Measurements from ENCODE around the gene RIC8A. TPM values are rescaled to one million over a fixed set of nuclear protein-coding genes. Genes with fewer than 3 reads are reported as not detected.
A peak's percentile ranks its signal among the peaks of the same experiment; 100 is the strongest.

RIC8A gene
- total RNA-seq, 1 donor from 2014 or later = 157 TPM

DNA sequence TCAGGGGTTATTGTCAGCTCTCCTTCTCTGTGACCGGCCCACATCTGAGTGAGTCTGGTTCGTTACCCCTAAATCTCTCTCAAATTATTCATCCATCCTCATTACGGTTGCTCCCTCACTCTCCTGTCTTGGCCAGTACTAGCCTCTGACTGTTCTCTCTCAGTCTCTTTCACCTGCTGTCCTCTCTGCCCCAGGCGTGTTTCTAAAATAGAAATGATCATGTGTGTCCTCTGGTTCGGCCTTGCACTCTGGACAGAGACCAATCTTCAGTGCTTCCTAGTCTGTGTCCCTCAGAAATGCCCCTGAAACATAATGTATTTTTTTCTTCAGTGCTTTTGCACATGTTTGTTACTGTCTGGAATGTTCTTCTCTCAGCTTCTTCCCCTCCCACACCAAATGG is 34.1 kb downstream of the RIC8A start:
- Mint-ChIP-seq H3K27me3 (ENCODE audit: low read depth, unreplicated experiment) (no peaks in the 10 kb centered on the region), H3K36me3 (ENCODE audit: low read depth, unreplicated experiment) (peaks cover 13% of the 10 kb centered on the region), H3K9me3 (ENCODE audit: unreplicated experiment) (no peaks in the 10 kb centered on the region), H3K4me1 (ENCODE audit: low read depth, unreplicated experiment) (peaks cover 11% of the 10 kb centered on the region), H3K27ac (ENCODE audit: unreplicated experiment) (no peak overlapping the region), H3K4me3 (ENCODE audit: unreplicated experiment) (no peak overlapping the region)
- Histone ChIP-seq H3K4me2 (ENCODE audit: low read length) (no peak overlapping the region), H3K4me1 (ENCODE audit: insufficient read depth, low read length) (no peaks in the 10 kb centered on the region), H3K36me3 (ENCODE audit: insufficient read depth, low read length) (peaks cover 34% of the 10 kb centered on the region), H3K4me3 (ENCODE audit: insufficient read depth, low read depth, low read length) (no peak overlapping the region), H3K9ac (ENCODE audit: low read length) (no peak overlapping the region), H3K9me3 (ENCODE audit: insufficient read depth, low read depth, low read length) (no peaks in the 10 kb centered on the region), H2AFZ (ENCODE audit: low read depth, low read length) (no peak overlapping the region), H4K20me1 (ENCODE audit: insufficient read depth, low read length) (peaks cover 64% of the 10 kb centered on the region), H3K79me2 (ENCODE audit: insufficient read depth, low read length) (peaks cover 65% of the 10 kb centered on the region), H3K27me3 (ENCODE audit: insufficient read depth, low read length) (no peaks in the 10 kb centered on the region), H3K27ac (ENCODE audit: low read depth, low read length) (no peak overlapping the region)
- TF ChIP-seq, protein P1, sequence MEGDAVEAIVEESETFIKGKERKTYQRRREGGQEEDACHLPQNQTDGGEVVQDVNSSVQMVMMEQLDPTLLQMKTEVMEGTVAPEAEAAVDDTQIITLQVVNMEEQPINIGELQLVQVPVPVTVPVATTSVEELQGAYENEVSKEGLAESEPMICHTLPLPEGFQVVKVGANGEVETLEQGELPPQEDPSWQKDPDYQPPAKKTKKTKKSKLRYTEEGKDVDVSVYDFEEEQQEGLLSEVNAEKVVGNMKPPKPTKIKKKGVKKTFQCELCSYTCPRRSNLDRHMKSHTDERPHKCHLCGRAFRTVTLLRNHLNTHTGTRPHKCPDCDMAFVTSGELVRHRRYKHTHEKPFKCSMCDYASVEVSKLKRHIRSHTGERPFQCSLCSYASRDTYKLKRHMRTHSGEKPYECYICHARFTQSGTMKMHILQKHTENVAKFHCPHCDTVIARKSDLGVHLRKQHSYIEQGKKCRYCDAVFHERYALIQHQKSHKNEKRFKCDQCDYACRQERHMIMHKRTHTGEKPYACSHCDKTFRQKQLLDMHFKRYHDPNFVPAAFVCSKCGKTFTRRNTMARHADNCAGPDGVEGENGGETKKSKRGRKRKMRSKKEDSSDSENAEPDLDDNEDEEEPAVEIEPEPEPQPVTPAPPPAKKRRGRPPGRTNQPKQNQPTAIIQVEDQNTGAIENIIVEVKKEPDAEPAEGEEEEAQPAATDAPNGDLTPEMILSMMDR (IDR thresholded peaks at IDR 0.05; ENCODE audit: insufficient read depth, low read depth, low read length) = no peak
- TF ChIP-seq EZH2 (IDR thresholded peaks at IDR 0.05; ENCODE audit: insufficient read depth, low read length) = no peak
- FAIRE-seq (no peak), DNase-seq (ENCODE audit: low read depth) (no peak)

DNA sequence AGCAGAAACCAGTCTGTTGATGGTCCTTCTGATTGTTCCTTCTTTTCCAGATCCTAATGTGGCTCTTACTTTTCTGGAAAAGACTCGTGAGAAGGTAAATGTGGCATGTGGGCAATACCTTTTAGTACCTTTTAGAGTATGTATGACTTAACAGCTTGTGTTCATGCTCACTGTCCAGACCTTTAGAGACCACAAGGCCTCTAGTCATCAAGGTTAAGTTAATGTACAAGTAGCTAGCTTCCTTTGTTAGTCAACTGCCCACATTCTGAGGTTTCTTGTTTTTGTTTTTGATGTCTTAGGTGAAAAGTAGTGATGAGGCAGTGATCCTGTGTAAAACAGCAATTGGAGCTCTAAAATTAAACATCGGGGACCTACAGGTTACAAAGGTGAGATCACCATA is 36.9 kb downstream of the RIC8A start:
- TF ChIP-seq, protein P1 (IDR thresholded peaks at IDR 0.05; ENCODE audit: insufficient read depth, low read depth, low read length) = no peak
- no peak for TF ChIP-seq EZH2 (IDR thresholded peaks at IDR 0.05; ENCODE audit: insufficient read depth, low read length)
- no peaks in the 10 kb centered on the region for H3K4me1 Mint-ChIP-seq (ENCODE audit: low read depth, unreplicated experiment)
- no peaks in the 10 kb centered on the region for H3K27me3 ChIP-seq (ENCODE audit: insufficient read depth, low read length)
- no peak overlapping the region for H3K4me3 Mint-ChIP-seq (ENCODE audit: unreplicated experiment)
- no peaks in the 10 kb centered on the region for H3K9me3 Mint-ChIP-seq (ENCODE audit: unreplicated experiment)
- peaks cover 38% of the 10 kb centered on the region for H3K79me2 ChIP-seq (ENCODE audit: insufficient read depth, low read length)
- H3K4me3 ChIP-seq (ENCODE audit: insufficient read depth, low read depth, low read length) = no peak overlapping the region
- H3K4me1 ChIP-seq (ENCODE audit: insufficient read depth, low read length) = no peaks in the 10 kb centered on the region
- peaks cover 15% of the 10 kb centered on the region for H3K36me3 Mint-ChIP-seq (ENCODE audit: low read depth, unreplicated experiment)
- no peak overlapping the region for H3K4me2 ChIP-seq (ENCODE audit: low read length)
- peaks cover 54% of the 10 kb centered on the region for H4K20me1 ChIP-seq (ENCODE audit: insufficient read depth, low read length)
- FAIRE-seq (peak; percentile 26), DNase-seq (ENCODE audit: low read depth) (no peak)
- H3K27ac Mint-ChIP-seq (ENCODE audit: unreplicated experiment) = no peak overlapping the region
- H3K27ac ChIP-seq (ENCODE audit: low read depth, low read length) = no peak overlapping the region
- H3K9me3 ChIP-seq (ENCODE audit: insufficient read depth, low read depth, low read length) = no peaks in the 10 kb centered on the region
- peaks cover 57% of the 10 kb centered on the region for H3K36me3 ChIP-seq (ENCODE audit: insufficient read depth, low read length)
- no peak overlapping the region for H2AFZ ChIP-seq (ENCODE audit: low read depth, low read length)
- H3K27me3 Mint-ChIP-seq (ENCODE audit: low read depth, unreplicated experiment) = no peaks in the 10 kb centered on the region
- no peak overlapping the region for H3K9ac ChIP-seq (ENCODE audit: low read length)

DNA sequence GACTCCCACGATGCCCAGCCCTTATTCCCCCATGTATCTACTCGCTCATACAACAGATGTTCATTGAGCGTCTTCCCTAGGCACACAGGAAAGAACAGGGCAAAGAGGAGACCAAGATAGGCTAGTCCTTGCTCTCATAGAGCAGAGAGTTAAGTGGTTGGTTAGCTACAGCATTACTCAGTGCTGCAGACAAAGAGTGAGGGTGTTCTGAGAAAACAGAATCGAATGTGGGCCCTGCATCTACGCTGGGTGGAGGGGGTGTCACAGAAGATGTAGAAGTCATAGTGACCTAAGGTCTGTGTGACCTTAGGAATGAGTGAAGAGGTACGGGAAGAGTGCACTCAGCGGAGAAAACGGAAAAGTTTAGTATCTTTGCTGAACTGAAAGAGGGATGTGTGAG is 41.6 kb downstream of the RIC8A start:
- H2AFZ ChIP-seq (ENCODE audit: low read depth, low read length) = no peak overlapping the region
- no peaks in the 10 kb centered on the region for H3K27me3 Mint-ChIP-seq (ENCODE audit: low read depth, unreplicated experiment)
- H3K4me3 ChIP-seq (ENCODE audit: insufficient read depth, low read depth, low read length) = no peak overlapping the region
- H3K36me3 Mint-ChIP-seq (ENCODE audit: low read depth, unreplicated experiment) = peaks cover 21% of the 10 kb centered on the region
- peaks cover 4% of the 10 kb centered on the region for H3K79me2 ChIP-seq (ENCODE audit: insufficient read depth, low read length)
- no peaks in the 10 kb centered on the region for H3K9me3 Mint-ChIP-seq (ENCODE audit: unreplicated experiment)
- H3K4me3 Mint-ChIP-seq (ENCODE audit: unreplicated experiment) = no peak overlapping the region
- H3K4me2 ChIP-seq (ENCODE audit: low read length) = no peak overlapping the region
- FAIRE-seq (no peak), DNase-seq (ENCODE audit: low read depth) (no peak)
- peaks cover 57% of the 10 kb centered on the region for H4K20me1 ChIP-seq (ENCODE audit: insufficient read depth, low read length)
- TF ChIP-seq, protein P1 (IDR thresholded peaks at IDR 0.05; ENCODE audit: insufficient read depth, low read depth, low read length) = no peak
- no peak for TF ChIP-seq EZH2 (IDR thresholded peaks at IDR 0.05; ENCODE audit: insufficient read depth, low read length)
- H3K27me3 ChIP-seq (ENCODE audit: insufficient read depth, low read length) = no peaks in the 10 kb centered on the region
- no peak overlapping the region for H3K27ac Mint-ChIP-seq (ENCODE audit: unreplicated experiment)
- H3K36me3 ChIP-seq (ENCODE audit: insufficient read depth, low read length) = peaks cover 75% of the 10 kb centered on the region
- no peak overlapping the region for H3K27ac ChIP-seq (ENCODE audit: low read depth, low read length)
- H3K4me1 ChIP-seq (ENCODE audit: insufficient read depth, low read length) = no peaks in the 10 kb centered on the region
- H3K9me3 ChIP-seq (ENCODE audit: insufficient read depth, low read depth, low read length) = no peaks in the 10 kb centered on the region
- no peak overlapping the region for H3K9ac ChIP-seq (ENCODE audit: low read length)
- no peaks in the 10 kb centered on the region for H3K4me1 Mint-ChIP-seq (ENCODE audit: low read depth, unreplicated experiment)
